K562 (cell line): ENCODE results near the gene TEAD4. TPM values are rescaled to one million over a fixed set of nuclear protein-coding genes. Genes with fewer than 3 reads are reported as not detected.

Experiments used
- NELFE ChIP-seq: IDR thresholded peaks from 2 replicates; pipeline ENCODE4 v1.6.1; 2011; ENCODE audit warnings: mild to moderate bottlenecking; ENCODE audit not compliant: insufficient read depth, insufficient read length
- NR4A1 ChIP-seq, 2 experiments: fragments of 250-450 bp in 1 of 2; fragments of 450-650 bp in 1 of 2; sonication (Bioruptor Pico) in 1 of 2; IDR thresholded peaks; 2 replicates each; pipeline versions ENCODE4 v1.4.0 to v1.6.1; 2016 to 2020; ENCODE audit warnings: mild to moderate bottlenecking in 2 of 2, missing compliant biosample characterization in 1 of 2, missing genetic modification characterization in 1 of 2, moderate library complexity in 1 of 2
- RCOR1 ChIP-seq, 2 experiments: IDR thresholded peaks; 2 replicates each; pipeline ENCODE4 v1.6.1; 2012; ENCODE audit warnings: low read depth in 2 of 2, low read length in 2 of 2, borderline replicate concordance in 1 of 2, improper control_type of control experiment in 1 of 2
- STAT5A ChIP-seq: IDR thresholded peaks from 2 replicates; pipeline ENCODE4 v1.6.1; 2012; ENCODE audit warnings: low read length, inconsistent platforms, borderline replicate concordance
- TAF1 ChIP-seq: IDR thresholded peaks from 2 replicates; pipeline ENCODE4 v1.6.1; 2011; ENCODE audit warnings: mild to moderate bottlenecking, low read length, moderate library complexity; ENCODE audit not compliant: insufficient read depth, control insufficient read depth, severe bottlenecking; ENCODE audit errors: extremely low read depth
- TEAD2 ChIP-seq: fragments of 450-650 bp; IDR thresholded peaks from 2 replicates; pipeline ENCODE4 v1.6.1; 2016; ENCODE audit warnings: missing genetic modification characterization, control low read depth, missing compliant biosample characterization
- TEAD4 ChIP-seq, 2 experiments: sonication (generic) in 1 of 2; formaldehyde crosslinking in 1 of 2; IDR thresholded peaks; 2 replicates each; pipeline versions ENCODE4 v1.6.1 to v1.8.0; 2012 to 2022; ENCODE audit warnings: borderline replicate concordance in 1 of 2, inconsistent platforms in 1 of 2, low read length in 1 of 2, mild to moderate bottlenecking in 1 of 2, missing genetic modification reagents in 1 of 2
- ZNF3 ChIP-seq: fragments of 250-450 bp; sonication (Bioruptor Pico); IDR thresholded peaks from 2 replicates; pipeline ENCODE4 v1.5.0; 2021; ENCODE audit warnings: mild to moderate bottlenecking, moderate library complexity
- polyA plus RNA-seq, 8 experiments: library from polyadenylated mRNA; depleted of rRNA in 4 of 8; stranded (reverse) in 5 of 8; unstranded in 3 of 8; fragments of >200 nt; fragmentation: Nextera tagmentation in 2 of 8; fragmentation: Illumina TruSeq in 1 of 8; extraction: Ambion mirVana in 2 of 8; extraction: Trizol in 1 of 8; gene quantifications; 2 replicates each; pipeline versions ENCODE4 v1.2.1 to v1.2.3, GENCODE V29; 2011 to 2014; ENCODE audit warnings: inconsistent platforms in 1 of 8, missing spikeins in 1 of 8
- total RNA-seq, 7 experiments: library from RNA; depleted of rRNA in 6 of 7; stranded (reverse); fragments of >200 nt in 6 of 7; fragmentation: Illumina TruSeq in 2 of 7; extraction: Trizol in 2 of 7; gene quantifications; 2 replicates each; pipeline versions ENCODE4 v1.2.1 to v1.2.3, GENCODE V29; 2011 to 2021; ENCODE audit warnings: low replicate concordance in 1 of 7
- TF ChIP-seq, protein P1 (sequence below), 2 experiments: fragments of 450-650 bp; conservative IDR thresholded peaks; 2 replicates each; pipeline ENCODE4 v1.6.1; 2017; ENCODE audit warnings: mild to moderate bottlenecking in 2 of 2, moderate library complexity in 2 of 2
- TF ChIP-seq, protein P2 (sequence below): fragments of 450-650 bp; IDR thresholded peaks from 2 replicates; pipeline ENCODE4 v1.6.1; 2016; ENCODE audit warnings: antibody characterized with exemption

TEAD4 gene
- total and polyA plus RNA-seq, 9 of the 15 experiments (the other 6 are each of a cell fraction or from before 2014, with no cell fraction given): 0.82 to 40.0 (median 17.0) TPM

GRCh38 chr12:3054374-3054773 is 95.2 kb downstream of the TEAD4 start (continued):
- TF ChIP-seq, protein P1, sequence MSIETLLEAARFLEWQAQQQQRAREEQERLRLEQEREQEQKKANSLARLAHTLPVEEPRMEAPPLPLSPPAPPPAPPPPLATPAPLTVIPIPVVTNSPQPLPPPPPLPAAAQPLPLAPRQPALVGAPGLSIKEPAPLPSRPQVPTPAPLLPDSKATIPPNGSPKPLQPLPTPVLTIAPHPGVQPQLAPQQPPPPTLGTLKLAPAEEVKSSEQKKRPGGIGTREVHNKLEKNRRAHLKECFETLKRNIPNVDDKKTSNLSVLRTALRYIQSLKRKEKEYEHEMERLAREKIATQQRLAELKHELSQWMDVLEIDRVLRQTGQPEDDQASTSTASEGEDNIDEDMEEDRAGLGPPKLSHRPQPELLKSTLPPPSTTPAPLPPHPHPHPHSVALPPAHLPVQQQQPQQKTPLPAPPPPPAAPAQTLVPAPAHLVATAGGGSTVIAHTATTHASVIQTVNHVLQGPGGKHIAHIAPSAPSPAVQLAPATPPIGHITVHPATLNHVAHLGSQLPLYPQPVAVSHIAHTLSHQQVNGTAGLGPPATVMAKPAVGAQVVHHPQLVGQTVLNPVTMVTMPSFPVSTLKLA (conservative IDR thresholded peaks at IDR 0.05): no peak
- TF ChIP-seq TEAD2 (no peak), NELFE (no peak), TAF1 (no peak), RCOR1 (IDR thresholded peaks at IDR 0.05; ENCODE audit: borderline replicate concordance in 1 of 2, low read depth in 2 of 2, low read length in 2 of 2) (no peak), TEAD4 (IDR thresholded peaks at IDR 0.05; ENCODE audit: low read length) (no peak), TEAD4 (CRISPR knock-in tag; IDR thresholded peaks at IDR 0.05; ENCODE audit: borderline replicate concordance) (no peak), STAT5A (no peak), NR4A1 (CRISPR knock-in tag; IDR thresholded peaks at IDR 0.05) (no peak), NR4A1 (tag; IDR thresholded peaks at IDR 0.05) (no peak), ZNF3 (no peak)
- TF ChIP-seq, protein P2, sequence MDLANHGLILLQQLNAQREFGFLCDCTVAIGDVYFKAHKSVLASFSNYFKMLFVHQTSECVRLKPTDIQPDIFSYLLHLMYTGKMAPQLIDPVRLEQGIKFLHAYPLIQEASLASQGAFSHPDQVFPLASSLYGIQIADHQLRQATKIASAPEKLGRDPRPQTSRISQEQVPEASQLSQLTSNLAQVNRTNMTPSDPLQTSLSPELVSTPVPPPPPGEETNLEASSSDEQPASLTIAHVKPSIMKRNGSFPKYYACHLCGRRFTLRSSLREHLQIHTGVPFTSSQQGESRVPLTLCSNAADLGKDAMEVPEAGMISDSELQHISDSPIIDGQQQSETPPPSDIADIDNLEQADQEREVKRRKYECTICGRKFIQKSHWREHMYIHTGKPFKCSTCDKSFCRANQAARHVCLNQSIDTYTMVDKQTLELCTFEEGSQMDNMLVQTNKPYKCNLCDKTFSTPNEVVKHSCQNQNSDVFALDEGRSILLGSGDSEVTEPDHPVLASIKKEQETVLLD: no peak
